HG03342 (cell line): ENCODE measurements around the gene AGFG2.

Experiments used
- ATAC-seq: cut with Tn5 transposase; IDR thresholded peaks from one replicate; pipeline ENCODE4 v1.9.1; 2021; ENCODE audit warnings: mild to moderate bottlenecking, moderate library complexity; ENCODE audit not compliant: unreplicated experiment

Gene AGFG2

GRCh38 chr7:100570954-100571828 is 32.2 kb downstream of the AGFG2 start:
- no peak for ATAC-seq

GRCh38 chr7:100571829-100572116 is 32.8 kb downstream of the AGFG2 start:
- ATAC-seq: no peak

GRCh38 chr7:100572281-100572948 is 33.4 kb downstream of the AGFG2 start:
- no peak for ATAC-seq

GRCh38 chr7:100572949-100573675 is 34.1 kb downstream of the AGFG2 start:
- ATAC-seq: no peak

- ATAC-seq: no peak
These were observed 34.8 kb downstream of the AGFG2 start, which contains the start of gene SAP25 for GRCh38 chr7:100573691-100574361. TSS of gene SAP25 (minus strand) at chr7:100573900. CDS start at chr7:100573742, 158 bp downstream.

GRCh38 chr7:100574362-100575205 is 35.6 kb downstream of the AGFG2 start:
- no peak for ATAC-seq

- no peak for ATAC-seq
These were observed 36.2 kb downstream of the AGFG2 start for GRCh38 chr7:100575206-100575631.

GRCh38 chr7:100575746-100576383 is 36.9 kb downstream of the AGFG2 start:
- ATAC-seq: no peak

- no peak for ATAC-seq
These were observed 37.5 kb downstream of the AGFG2 start for GRCh38 chr7:100576384-100576993.

- no peak for ATAC-seq
These were observed 38.1 kb downstream of the AGFG2 start for GRCh38 chr7:100577103-100577502.

- ATAC-seq: no peak
These were observed 38.5 kb downstream of the AGFG2 start for GRCh38 chr7:100577507-100577906.

GRCh38 chr7:100578246-100579183 is 39.5 kb downstream of the AGFG2 start:
- ATAC-seq: no peak

GRCh38 chr7:100580466-100581283 is 41.7 kb downstream of the AGFG2 start:
- ATAC-seq: no peak

- no peak for ATAC-seq
These were observed 43.1 kb downstream of the AGFG2 start for GRCh38 chr7:100582041-100582579.

- ATAC-seq: no peak
These were observed 43.6 kb downstream of the AGFG2 start for GRCh38 chr7:100582650-100583049.

GRCh38 chr7:100583132-100584053 is 44.4 kb downstream of the AGFG2 start:
- no peak for ATAC-seq
